SK-N-SH (cell line): ENCODE data around the gene STX17.

ENCODE experiments used
- EZH2phosphoT487 ChIP-seq: fragments of 200-600 bp; sonication (generic); IDR thresholded peaks from 2 replicates; pipeline ENCODE4 v1.6.1; 2017; ENCODE audit warnings: low read depth, mixed run types, mild to moderate bottlenecking, antibody characterized with exemption, moderate library complexity, borderline replicate concordance
- GABPA ChIP-seq: IDR thresholded peaks from 2 replicates; pipeline ENCODE4 v1.4.0; 2012; ENCODE audit warnings: low read depth, mild to moderate bottlenecking
- JUND ChIP-seq: IDR thresholded peaks from 2 replicates; pipeline ENCODE4 v1.4.0; 2012
- POLR2AphosphoS5 ChIP-seq: IDR thresholded peaks from 2 replicates; pipeline ENCODE4 v1.6.1; 2012; ENCODE audit warnings: low read depth, low read length
- RAD21 ChIP-seq: IDR thresholded peaks from 2 replicates; pipeline ENCODE4 v1.6.1; 2012; ENCODE audit warnings: mild to moderate bottlenecking, low read length

DNA sequence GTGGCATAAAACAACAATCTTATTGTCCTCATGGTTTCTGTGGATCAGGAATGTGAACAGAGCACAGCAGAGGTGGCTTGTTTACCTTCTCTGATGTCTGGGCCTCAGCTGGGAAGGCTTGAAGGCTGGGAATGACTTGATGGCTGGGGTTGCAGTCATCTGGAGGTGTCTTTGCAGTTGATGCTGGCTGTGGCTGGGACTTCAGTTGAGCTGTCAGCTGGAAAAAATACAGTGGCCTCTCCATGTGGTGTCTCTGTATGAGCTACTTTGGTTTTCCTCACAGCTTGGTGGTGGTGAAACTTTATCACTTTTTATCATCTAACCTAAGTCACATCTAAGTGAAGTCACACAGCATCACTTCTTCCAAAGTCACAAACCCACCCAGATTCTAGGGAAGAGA is 24.7 kb upstream of the STX17 start:
- TF ChIP-seq EZH2phosphoT487 (no peak), GABPA (no peak), RAD21 (no peak), JUND (no peak), POLR2AphosphoS5 (no peak)
